ENCODE measurements around the gene ACTN4.

ACTN4 gene

GRCh38 chr19:38727306-38727867 is 79.9 kb downstream of the ACTN4 start:
- DNase-seq (ENCODE audit: extremely low read depth, insufficient read length): no peak
- Histone ChIP-seq H3K36me3 (ENCODE audit: control insufficient read depth, insufficient read depth, low read length) (peaks cover 38% of the 10 kb centered on the region), H3K27me3 (replicated peaks; ENCODE audit: control insufficient read depth, insufficient read depth, low read length) (no peaks in the 10 kb centered on the region), H3K4me3 (replicated peaks; ENCODE audit: low read depth, low read length) (no peak overlapping the region)
- no peak for TF ChIP-seq CTCF (IDR thresholded peaks at IDR 0.05; ENCODE audit: insufficient read depth, low read length, poor library complexity, severe bottlenecking)

GRCh38 chr19:38727868-38728660 is 80.6 kb downstream of the ACTN4 start:
- no peaks in the 10 kb centered on the region for H3K27me3 ChIP-seq (replicated peaks; ENCODE audit: control insufficient read depth, insufficient read depth, low read length)
- peaks cover 35% of the 10 kb centered on the region for H3K36me3 ChIP-seq (ENCODE audit: control insufficient read depth, insufficient read depth, low read length)
- no peak for TF ChIP-seq CTCF (IDR thresholded peaks at IDR 0.05; ENCODE audit: insufficient read depth, low read length, poor library complexity, severe bottlenecking)
- H3K4me3 ChIP-seq (replicated peaks; ENCODE audit: low read depth, low read length): no peak overlapping the region
- no peak for DNase-seq (ENCODE audit: extremely low read depth, insufficient read length)

GRCh38 chr19:38728752-38729541 is 81.5 kb downstream of the ACTN4 start:
- no peak overlapping the region for H3K4me3 ChIP-seq (replicated peaks; ENCODE audit: low read depth, low read length)
- peaks cover 32% of the 10 kb centered on the region for H3K36me3 ChIP-seq (ENCODE audit: control insufficient read depth, insufficient read depth, low read length)
- H3K27me3 ChIP-seq (replicated peaks; ENCODE audit: control insufficient read depth, insufficient read depth, low read length): no peaks in the 10 kb centered on the region
- no peak for TF ChIP-seq CTCF (IDR thresholded peaks at IDR 0.05; ENCODE audit: insufficient read depth, low read length, poor library complexity, severe bottlenecking)
- no peak for DNase-seq (ENCODE audit: extremely low read depth, insufficient read length)

GRCh38 chr19:38729653-38730469 is 82.4 kb downstream of the ACTN4 start:
- Histone ChIP-seq H3K4me3 (replicated peaks; ENCODE audit: low read depth, low read length) (no peak overlapping the region), H3K36me3 (ENCODE audit: control insufficient read depth, insufficient read depth, low read length) (peaks cover 28% of the 10 kb centered on the region), H3K27me3 (replicated peaks; ENCODE audit: control insufficient read depth, insufficient read depth, low read length) (no peaks in the 10 kb centered on the region)
- TF ChIP-seq CTCF (IDR thresholded peaks at IDR 0.05; ENCODE audit: insufficient read depth, low read length, poor library complexity, severe bottlenecking): peak; percentile 95
- DNase-seq (ENCODE audit: extremely low read depth, insufficient read length): peak; percentile 69

GRCh38 chr19:38730470-38730730 is 83.0 kb downstream of the ACTN4 start:
- DNase-seq (ENCODE audit: extremely low read depth, insufficient read length): no peak
- H3K4me3 ChIP-seq (replicated peaks; ENCODE audit: low read depth, low read length): no peak overlapping the region
- no peaks in the 10 kb centered on the region for H3K27me3 ChIP-seq (replicated peaks; ENCODE audit: control insufficient read depth, insufficient read depth, low read length)
- H3K36me3 ChIP-seq (ENCODE audit: control insufficient read depth, insufficient read depth, low read length): peaks cover 22% of the 10 kb centered on the region
- TF ChIP-seq CTCF (IDR thresholded peaks at IDR 0.05; ENCODE audit: insufficient read depth, low read length, poor library complexity, severe bottlenecking): no peak

Data from GM06990 (cell line).